ENCODE measurements around the gene NPR2. TPM values are rescaled to one million over a fixed set of nuclear protein-coding genes. Genes with fewer than 3 reads are reported as not detected.

The NPR2 gene
- total RNA-seq, 1 experiment from 2014 or later: 18.8 TPM

DNA sequence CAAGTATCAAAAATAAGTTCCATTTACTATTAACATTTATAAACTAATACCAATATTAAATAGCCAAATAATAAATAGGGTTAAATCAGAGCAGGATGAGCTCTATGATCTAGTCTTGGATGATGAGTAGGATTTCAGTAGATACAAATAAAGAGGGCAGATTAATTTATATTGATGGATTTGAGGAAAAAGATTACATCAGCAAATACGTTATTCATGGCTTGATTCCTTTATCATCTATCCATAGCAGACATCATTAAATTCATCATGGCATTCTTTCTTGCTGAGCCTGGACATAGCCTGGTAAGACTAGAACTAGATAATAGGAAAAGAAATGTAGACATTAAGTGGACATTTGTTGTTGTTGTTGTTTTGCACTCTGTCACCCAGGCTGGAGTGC lies 23.9 kb upstream of the NPR2 start (continued):
- TF ChIP-seq, protein P1, sequence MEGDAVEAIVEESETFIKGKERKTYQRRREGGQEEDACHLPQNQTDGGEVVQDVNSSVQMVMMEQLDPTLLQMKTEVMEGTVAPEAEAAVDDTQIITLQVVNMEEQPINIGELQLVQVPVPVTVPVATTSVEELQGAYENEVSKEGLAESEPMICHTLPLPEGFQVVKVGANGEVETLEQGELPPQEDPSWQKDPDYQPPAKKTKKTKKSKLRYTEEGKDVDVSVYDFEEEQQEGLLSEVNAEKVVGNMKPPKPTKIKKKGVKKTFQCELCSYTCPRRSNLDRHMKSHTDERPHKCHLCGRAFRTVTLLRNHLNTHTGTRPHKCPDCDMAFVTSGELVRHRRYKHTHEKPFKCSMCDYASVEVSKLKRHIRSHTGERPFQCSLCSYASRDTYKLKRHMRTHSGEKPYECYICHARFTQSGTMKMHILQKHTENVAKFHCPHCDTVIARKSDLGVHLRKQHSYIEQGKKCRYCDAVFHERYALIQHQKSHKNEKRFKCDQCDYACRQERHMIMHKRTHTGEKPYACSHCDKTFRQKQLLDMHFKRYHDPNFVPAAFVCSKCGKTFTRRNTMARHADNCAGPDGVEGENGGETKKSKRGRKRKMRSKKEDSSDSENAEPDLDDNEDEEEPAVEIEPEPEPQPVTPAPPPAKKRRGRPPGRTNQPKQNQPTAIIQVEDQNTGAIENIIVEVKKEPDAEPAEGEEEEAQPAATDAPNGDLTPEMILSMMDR (IDR thresholded peaks at IDR 0.05 in 2 of 3, conservative IDR thresholded peaks at IDR 0.05 in 1 of 3; ENCODE audit: borderline replicate concordance in 1 of 3, insufficient read depth in 1 of 3, low read depth in 2 of 3, low read length in 2 of 3): no peak
- no peak for TF ChIP-seq JUND (IDR thresholded peaks at IDR 0.05)

DNA sequence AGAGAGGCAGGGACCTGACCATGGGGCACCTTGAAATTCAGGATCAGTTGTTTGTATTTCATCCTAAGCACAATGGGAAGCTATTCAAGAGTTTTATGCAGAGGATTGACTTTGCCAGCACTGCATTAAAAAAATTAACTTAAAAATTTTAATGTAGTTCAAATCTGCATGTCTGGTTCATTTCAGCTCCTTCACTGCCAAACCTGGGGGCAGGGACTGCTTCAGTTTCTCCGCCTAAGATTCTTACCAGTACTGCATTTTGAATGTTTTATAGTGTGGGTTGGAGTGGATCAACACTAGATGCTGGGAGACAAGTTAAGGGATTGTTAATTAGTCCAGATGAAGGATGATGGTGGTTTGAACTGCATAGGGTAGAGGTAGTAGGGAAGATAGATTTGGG lies 21.6 kb upstream of the NPR2 start:
- Histone ChIP-seq H3K9me3 (ENCODE audit: control insufficient read depth in 1 of 2, insufficient read depth in 1 of 2, low read depth in 1 of 2, low read length in 2 of 2) (no peaks in the 10 kb centered on the region), H4K20me1 (ENCODE audit: insufficient read depth) (no peaks in the 10 kb centered on the region), H2AFZ (ENCODE audit: low read depth, low read length, poor library complexity, severe bottlenecking) (no peak overlapping the region), H3K9me2 (ENCODE audit: insufficient read depth) (no peaks in the 10 kb centered on the region), H3K27me3 (ENCODE audit: insufficient read depth, low read length) (no peaks in the 10 kb centered on the region), H3K9ac (ENCODE audit: low read length) (no peak overlapping the region), H3K36me3 (ENCODE audit: control insufficient read depth in 1 of 2, insufficient read depth in 2 of 2, low read length in 2 of 2) (no peaks in the 10 kb centered on the region), H3K27ac (ENCODE audit: low read depth, low read length) (no peak overlapping the region), H3K4me1 (ENCODE audit: control insufficient read depth in 1 of 2, insufficient read depth in 2 of 2, low read length in 2 of 2) (peaks cover 0 to 6% of the 10 kb centered on the region in 2 experiments; a peak in 1 of 4 replicates), H3K4me3 (replicated peaks in 1 of 2; ENCODE audit: low read depth in 1 of 2, low read length in 2 of 2) (no peak overlapping the region), H3K4me2 (ENCODE audit: low read length) (no peak overlapping the region), H3K79me2 (ENCODE audit: insufficient read depth, low read length) (no peaks in the 10 kb centered on the region)
- BruUV-seq (replicated peaks): no TSS peak
- POLR2A ChIA-PET: no interaction called here
- intact Hi-C loops (cut with micrococcal nuclease): no loop called here
- DNase-seq (ENCODE audit: low read depth, low spot score): no peak
- RAD21 ChIA-PET (ENCODE audit: low non-redundant PET in 1 of 2, low total read pairs in 2 of 2, uncharacterized antibody in 2 of 2, unreplicated experiment in 2 of 2): no interaction called here
- no peak for ATAC-seq
- CTCF ChIA-PET: interaction anchor here (1.2 kb wide), 1 partner anchor 21 kb away, joined by 3 read pairs; no protein-coding TSS in a partner anchor
- no peak for TF ChIP-seq EZH2 (IDR thresholded peaks at IDR 0.05)
- TF ChIP-seq RAD21 (IDR thresholded peaks at IDR 0.05; ENCODE audit: low read depth): no peak
- no peak for TF ChIP-seq SP1 (IDR thresholded peaks at IDR 0.05; ENCODE audit: low read depth)
- no peak for TF ChIP-seq YY1 (IDR thresholded peaks at IDR 0.05; ENCODE audit: extremely low read depth, insufficient replicate concordance, low read depth, low read length)
- no peak for TF ChIP-seq SIN3A (IDR thresholded peaks at IDR 0.05; ENCODE audit: low read depth)
- no peak for TF ChIP-seq ZFX (IDR thresholded peaks at IDR 0.05)
- no peak for TF ChIP-seq POLR2A (IDR thresholded peaks at IDR 0.05; ENCODE audit: borderline replicate concordance, extremely low read depth, insufficient read depth, insufficient read length)
- TF ChIP-seq EZH2phosphoT487 (IDR thresholded peaks at IDR 0.05; ENCODE audit: borderline replicate concordance): no peak
- TF ChIP-seq POLR2AphosphoS5 (IDR thresholded peaks at IDR 0.05; ENCODE audit: low read depth, low read length): no peak
- TF ChIP-seq, protein P2, sequence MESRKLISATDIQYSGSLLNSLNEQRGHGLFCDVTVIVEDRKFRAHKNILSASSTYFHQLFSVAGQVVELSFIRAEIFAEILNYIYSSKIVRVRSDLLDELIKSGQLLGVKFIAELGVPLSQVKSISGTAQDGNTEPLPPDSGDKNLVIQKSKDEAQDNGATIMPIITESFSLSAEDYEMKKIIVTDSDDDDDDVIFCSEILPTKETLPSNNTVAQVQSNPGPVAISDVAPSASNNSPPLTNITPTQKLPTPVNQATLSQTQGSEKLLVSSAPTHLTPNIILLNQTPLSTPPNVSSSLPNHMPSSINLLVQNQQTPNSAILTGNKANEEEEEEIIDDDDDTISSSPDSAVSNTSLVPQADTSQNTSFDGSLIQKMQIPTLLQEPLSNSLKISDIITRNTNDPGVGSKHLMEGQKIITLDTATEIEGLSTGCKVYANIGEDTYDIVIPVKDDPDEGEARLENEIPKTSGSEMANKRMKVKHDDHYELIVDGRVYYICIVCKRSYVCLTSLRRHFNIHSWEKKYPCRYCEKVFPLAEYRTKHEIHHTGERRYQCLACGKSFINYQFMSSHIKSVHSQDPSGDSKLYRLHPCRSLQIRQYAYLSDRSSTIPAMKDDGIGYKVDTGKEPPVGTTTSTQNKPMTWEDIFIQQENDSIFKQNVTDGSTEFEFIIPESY (IDR thresholded peaks at IDR 0.05; ENCODE audit: extremely low read depth, insufficient replicate concordance, low read length): no peak
- TF ChIP-seq, protein P3, sequence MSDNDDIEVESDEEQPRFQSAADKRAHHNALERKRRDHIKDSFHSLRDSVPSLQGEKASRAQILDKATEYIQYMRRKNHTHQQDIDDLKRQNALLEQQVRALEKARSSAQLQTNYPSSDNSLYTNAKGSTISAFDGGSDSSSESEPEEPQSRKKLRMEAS (IDR thresholded peaks at IDR 0.05): no peak
- TF ChIP-seq CBX3 (IDR thresholded peaks at IDR 0.05; ENCODE audit: low read depth): no peak
- TF ChIP-seq SRF (IDR thresholded peaks at IDR 0.05; ENCODE audit: low read depth): no peak
- no peak for TF ChIP-seq TCF7L2 (IDR thresholded peaks at IDR 0.05; ENCODE audit: borderline replicate concordance, extremely low read depth, insufficient read depth, insufficient read length)
- TF ChIP-seq, protein P4, sequence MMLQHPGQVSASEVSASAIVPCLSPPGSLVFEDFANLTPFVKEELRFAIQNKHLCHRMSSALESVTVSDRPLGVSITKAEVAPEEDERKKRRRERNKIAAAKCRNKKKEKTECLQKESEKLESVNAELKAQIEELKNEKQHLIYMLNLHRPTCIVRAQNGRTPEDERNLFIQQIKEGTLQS (IDR thresholded peaks at IDR 0.05): no peak
- TF ChIP-seq ZNF274 (IDR thresholded peaks at IDR 0.05; ENCODE audit: low read depth, low read length): no peak
- TF ChIP-seq, protein P5, sequence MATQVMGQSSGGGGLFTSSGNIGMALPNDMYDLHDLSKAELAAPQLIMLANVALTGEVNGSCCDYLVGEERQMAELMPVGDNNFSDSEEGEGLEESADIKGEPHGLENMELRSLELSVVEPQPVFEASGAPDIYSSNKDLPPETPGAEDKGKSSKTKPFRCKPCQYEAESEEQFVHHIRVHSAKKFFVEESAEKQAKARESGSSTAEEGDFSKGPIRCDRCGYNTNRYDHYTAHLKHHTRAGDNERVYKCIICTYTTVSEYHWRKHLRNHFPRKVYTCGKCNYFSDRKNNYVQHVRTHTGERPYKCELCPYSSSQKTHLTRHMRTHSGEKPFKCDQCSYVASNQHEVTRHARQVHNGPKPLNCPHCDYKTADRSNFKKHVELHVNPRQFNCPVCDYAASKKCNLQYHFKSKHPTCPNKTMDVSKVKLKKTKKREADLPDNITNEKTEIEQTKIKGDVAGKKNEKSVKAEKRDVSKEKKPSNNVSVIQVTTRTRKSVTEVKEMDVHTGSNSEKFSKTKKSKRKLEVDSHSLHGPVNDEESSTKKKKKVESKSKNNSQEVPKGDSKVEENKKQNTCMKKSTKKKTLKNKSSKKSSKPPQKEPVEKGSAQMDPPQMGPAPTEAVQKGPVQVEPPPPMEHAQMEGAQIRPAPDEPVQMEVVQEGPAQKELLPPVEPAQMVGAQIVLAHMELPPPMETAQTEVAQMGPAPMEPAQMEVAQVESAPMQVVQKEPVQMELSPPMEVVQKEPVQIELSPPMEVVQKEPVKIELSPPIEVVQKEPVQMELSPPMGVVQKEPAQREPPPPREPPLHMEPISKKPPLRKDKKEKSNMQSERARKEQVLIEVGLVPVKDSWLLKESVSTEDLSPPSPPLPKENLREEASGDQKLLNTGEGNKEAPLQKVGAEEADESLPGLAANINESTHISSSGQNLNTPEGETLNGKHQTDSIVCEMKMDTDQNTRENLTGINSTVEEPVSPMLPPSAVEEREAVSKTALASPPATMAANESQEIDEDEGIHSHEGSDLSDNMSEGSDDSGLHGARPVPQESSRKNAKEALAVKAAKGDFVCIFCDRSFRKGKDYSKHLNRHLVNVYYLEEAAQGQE (IDR thresholded peaks at IDR 0.05; ENCODE audit: low read depth): no peak
